HepG2 (cell line): Measurements from ENCODE around the gene PRKAR2B.

ENCODE experiments used
- CEBPB ChIP-seq: IDR thresholded peaks from 2 replicates; pipeline ENCODE4 v1.6.1; 2011; ENCODE audit warnings: low read depth, low read length, improper control_type of control experiment, borderline replicate concordance
- CEBPG ChIP-seq: IDR thresholded peaks from 2 replicates; pipeline ENCODE4 v1.6.1; 2016
- TF ChIP-seq, protein P1 (sequence below): sonication (generic); formaldehyde crosslinking; IDR thresholded peaks from 2 replicates; pipeline ENCODE4 v1.5.0; 2020; ENCODE audit warnings: mild to moderate bottlenecking, missing genetic modification reagents, moderate library complexity

DNA sequence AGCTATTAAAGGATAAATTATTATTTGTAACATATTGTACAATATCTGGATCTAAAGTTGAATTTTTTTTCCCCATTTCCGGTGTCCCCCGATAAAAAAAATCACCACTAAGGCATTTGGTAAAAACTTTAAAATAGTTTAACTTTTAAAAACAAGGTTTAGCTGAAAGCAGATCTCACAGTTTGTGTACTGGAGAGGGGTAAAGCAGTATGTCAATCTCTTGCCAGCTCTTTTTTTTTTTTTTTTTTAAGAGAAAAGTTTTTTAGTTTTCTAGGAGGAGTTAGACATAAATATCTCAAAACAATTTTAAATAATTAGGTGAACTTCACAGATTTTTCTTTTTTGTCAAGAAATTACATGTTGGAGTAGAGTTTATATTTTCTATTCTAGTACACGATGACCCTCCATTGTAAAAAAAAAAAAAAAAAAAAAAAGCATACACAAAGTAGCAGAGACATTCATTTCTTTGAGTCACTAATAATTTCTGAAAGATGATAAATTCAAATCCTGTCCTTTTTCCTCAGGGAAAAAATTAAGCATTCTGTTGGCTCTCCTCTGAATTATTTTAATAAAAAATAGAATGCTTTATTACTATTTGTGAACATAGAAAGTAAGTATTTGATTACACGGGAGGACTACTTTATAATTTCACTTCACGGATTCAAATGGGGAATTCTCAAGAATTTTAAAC lies 122.4 kb downstream of the PRKAR2B start:
- TF ChIP-seq, protein P1, sequence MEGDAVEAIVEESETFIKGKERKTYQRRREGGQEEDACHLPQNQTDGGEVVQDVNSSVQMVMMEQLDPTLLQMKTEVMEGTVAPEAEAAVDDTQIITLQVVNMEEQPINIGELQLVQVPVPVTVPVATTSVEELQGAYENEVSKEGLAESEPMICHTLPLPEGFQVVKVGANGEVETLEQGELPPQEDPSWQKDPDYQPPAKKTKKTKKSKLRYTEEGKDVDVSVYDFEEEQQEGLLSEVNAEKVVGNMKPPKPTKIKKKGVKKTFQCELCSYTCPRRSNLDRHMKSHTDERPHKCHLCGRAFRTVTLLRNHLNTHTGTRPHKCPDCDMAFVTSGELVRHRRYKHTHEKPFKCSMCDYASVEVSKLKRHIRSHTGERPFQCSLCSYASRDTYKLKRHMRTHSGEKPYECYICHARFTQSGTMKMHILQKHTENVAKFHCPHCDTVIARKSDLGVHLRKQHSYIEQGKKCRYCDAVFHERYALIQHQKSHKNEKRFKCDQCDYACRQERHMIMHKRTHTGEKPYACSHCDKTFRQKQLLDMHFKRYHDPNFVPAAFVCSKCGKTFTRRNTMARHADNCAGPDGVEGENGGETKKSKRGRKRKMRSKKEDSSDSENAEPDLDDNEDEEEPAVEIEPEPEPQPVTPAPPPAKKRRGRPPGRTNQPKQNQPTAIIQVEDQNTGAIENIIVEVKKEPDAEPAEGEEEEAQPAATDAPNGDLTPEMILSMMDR = no peak
- no peak for TF ChIP-seq CEBPG (CRISPR knock-in tag)
- TF ChIP-seq CEBPB = no peak
